ENCODE data around the gene SLC25A12. TPM values are rescaled to one million over a fixed set of nuclear protein-coding genes. Genes with fewer than 3 reads are reported as not detected.
A peak's percentile ranks its signal among the peaks of the same experiment; 100 is the strongest.

SLC25A12 gene
- total and polyA plus RNA-seq, 9 of the 15 experiments (the other 6 are each of a cell fraction or from before 2014, with no cell fraction given) = 13.5 to 36.5 (median 21.7) TPM

GRCh38 chr2:171878481-171878993, 15.5 kb downstream of the SLC25A12 start (continued):
- TF ChIP-seq SOX6 (IDR thresholded peaks at IDR 0.05) (peak; percentile 46; the same call in 1 of the 2 replicates), FOXA3 (CRISPR knock-in tag; conservative IDR thresholded peaks at IDR 0.05 in 1 of 2, IDR thresholded peaks at IDR 0.05 in 1 of 2) (no peak), EZH2 (IDR thresholded peaks at IDR 0.05; ENCODE audit: borderline replicate concordance, low read depth, low read length) (no peak), BRD9 (IDR thresholded peaks at IDR 0.05; ENCODE audit: low read depth, partially characterized antibody) (peak; percentile 78), ZNF212 (CRISPR knock-in tag; IDR thresholded peaks at IDR 0.05) (no peak), SMAD4 (CRISPR knock-in tag; conservative IDR thresholded peaks at IDR 0.05) (peak; percentile 21; the same call in 1 of the 2 replicates), RHOXF2B (CRISPR knock-in tag; conservative IDR thresholded peaks at IDR 0.05) (no peak), ZBTB49 (CRISPR knock-in tag; IDR thresholded peaks at IDR 0.05; ENCODE audit: borderline replicate concordance) (no peak), ZNF77 (CRISPR knock-in tag; IDR thresholded peaks at IDR 0.05) (no peak), ADNP (tag; IDR thresholded peaks at IDR 0.05) (peak; percentile 61; the same call in 1 of the 2 replicates), MTA2 (IDR thresholded peaks at IDR 0.05; ENCODE audit: low read depth) (no peak), SETDB1 (IDR thresholded peaks at IDR 0.05; ENCODE audit: low read length) (no peak), ZNF655 (CRISPR knock-in tag; IDR thresholded peaks at IDR 0.05) (no peak), TEAD4 (IDR thresholded peaks at IDR 0.05; ENCODE audit: low read length) (peak; percentile 53; the same call in 1 of the 2 replicates), TEAD4 (CRISPR knock-in tag; IDR thresholded peaks at IDR 0.05; ENCODE audit: borderline replicate concordance) (no peak), TFAP4 (CRISPR knock-in tag; IDR thresholded peaks at IDR 0.05; ENCODE audit: borderline replicate concordance) (no peak), EP300 (IDR thresholded peaks at IDR 0.05; ENCODE audit: low read length) (0 out of 2 replicates have a peak, but pooled peaks have one; percentile 37), SIRT6 (IDR thresholded peaks at IDR 0.05; ENCODE audit: low read depth, low read length) (no peak), PTTG1 (tag; IDR thresholded peaks at IDR 0.05; ENCODE audit: low read depth) (no peak)
- TF ChIP-seq, protein P1, sequence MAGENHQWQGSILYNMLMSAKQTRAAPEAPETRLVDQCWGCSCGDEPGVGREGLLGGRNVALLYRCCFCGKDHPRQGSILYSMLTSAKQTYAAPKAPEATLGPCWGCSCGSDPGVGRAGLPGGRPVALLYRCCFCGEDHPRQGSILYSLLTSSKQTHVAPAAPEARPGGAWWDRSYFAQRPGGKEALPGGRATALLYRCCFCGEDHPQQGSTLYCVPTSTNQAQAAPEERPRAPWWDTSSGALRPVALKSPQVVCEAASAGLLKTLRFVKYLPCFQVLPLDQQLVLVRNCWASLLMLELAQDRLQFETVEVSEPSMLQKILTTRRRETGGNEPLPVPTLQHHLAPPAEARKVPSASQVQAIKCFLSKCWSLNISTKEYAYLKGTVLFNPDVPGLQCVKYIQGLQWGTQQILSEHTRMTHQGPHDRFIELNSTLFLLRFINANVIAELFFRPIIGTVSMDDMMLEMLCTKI (IDR thresholded peaks at IDR 0.05; ENCODE audit: partially characterized antibody) = no peak

Measured in K562 (cell line).